ENCODE measurements around the gene TOB1.

TOB1 gene

DNA sequence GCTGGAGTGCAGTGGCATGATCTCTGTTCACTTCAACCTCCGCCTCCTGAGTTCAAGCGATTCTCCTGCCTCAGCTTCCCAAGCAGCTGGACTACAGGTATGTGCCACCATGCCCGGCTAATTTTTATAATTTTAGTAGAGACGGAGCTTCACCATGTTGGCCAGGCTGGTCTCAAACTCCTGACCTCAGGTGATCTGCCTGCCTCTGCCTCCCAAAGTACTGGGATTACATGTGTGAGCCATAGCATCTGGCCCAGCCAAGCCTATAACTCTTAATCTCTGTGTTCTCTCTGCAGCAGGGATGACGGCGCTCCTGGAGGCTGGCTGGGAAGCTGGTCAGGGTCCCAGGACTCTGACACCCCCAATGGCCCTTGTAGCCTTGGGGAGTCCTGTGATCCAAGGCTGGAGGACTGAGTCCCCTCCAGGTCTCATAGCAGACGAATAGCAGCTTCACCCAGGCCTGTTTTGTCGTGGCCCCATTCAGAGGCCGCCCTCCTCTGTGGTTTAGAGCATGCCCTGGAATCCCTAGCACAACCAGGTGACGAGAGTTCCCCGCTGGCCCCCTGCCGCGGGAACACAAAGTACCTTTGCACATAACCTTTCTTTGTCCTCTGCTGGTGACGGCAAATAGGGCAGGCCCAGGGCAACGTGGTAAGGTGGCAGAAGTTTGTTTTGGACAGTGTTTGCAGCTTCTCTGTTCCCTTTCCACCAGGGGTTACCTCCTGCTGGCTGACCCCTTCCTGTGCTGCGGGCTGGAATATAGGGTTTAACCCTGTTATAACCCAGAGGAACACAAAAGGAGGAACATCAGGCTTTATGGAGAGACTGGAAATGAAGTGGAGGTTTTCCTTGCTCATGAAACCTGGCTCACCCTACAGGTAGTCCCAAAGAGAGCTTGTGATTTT, 43.0 kb upstream of the TOB1 start:
- TF ChIP-seq, protein P1, sequence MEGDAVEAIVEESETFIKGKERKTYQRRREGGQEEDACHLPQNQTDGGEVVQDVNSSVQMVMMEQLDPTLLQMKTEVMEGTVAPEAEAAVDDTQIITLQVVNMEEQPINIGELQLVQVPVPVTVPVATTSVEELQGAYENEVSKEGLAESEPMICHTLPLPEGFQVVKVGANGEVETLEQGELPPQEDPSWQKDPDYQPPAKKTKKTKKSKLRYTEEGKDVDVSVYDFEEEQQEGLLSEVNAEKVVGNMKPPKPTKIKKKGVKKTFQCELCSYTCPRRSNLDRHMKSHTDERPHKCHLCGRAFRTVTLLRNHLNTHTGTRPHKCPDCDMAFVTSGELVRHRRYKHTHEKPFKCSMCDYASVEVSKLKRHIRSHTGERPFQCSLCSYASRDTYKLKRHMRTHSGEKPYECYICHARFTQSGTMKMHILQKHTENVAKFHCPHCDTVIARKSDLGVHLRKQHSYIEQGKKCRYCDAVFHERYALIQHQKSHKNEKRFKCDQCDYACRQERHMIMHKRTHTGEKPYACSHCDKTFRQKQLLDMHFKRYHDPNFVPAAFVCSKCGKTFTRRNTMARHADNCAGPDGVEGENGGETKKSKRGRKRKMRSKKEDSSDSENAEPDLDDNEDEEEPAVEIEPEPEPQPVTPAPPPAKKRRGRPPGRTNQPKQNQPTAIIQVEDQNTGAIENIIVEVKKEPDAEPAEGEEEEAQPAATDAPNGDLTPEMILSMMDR (IDR thresholded peaks at IDR 0.05; ENCODE audit: control insufficient read depth, extremely low read depth, insufficient read depth): no peak
- DNase-seq (ENCODE audit: low read depth): peak; percentile 83
- H3K4me3 ChIP-seq (ENCODE audit: low read depth, low read length): no peak overlapping the region

DNA sequence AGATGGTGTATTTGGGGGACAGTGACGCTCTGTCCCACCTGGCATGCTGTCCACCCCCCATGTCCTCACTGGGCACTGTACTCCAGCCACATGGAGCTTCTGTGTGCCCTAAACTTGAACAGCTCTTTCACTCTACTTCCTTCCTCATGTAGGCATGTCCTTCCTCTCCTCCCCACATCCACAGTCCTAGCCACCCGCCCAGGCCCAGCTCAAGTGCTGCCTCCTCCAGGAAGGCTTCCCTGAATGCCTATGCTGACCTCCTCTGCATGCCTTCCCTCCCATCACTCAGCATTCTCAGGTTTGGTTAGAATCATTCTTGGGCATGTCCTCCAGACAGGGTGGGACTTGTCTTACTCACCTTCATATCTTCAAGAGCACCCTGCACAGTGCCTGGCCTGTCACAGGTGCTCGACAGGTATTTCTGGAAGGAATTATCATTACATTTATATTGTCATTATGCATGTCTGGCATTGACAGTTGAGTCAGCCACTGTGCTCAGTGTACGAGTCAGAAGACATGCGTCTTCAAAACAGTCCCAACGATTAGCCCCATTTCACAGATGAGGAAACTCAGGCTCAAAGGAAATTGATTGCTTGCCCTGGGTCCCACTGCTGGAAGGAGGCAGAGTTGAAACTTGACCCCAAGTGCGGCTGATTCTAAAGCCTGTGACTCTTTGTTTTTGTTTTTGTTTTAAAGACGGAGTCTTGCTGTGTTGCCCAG, 42.1 kb upstream of the TOB1 start:
- TF ChIP-seq, protein P1 (IDR thresholded peaks at IDR 0.05; ENCODE audit: control insufficient read depth, extremely low read depth, insufficient read depth): no peak
- H3K4me3 ChIP-seq (ENCODE audit: low read depth, low read length): no peak overlapping the region
- no peak for DNase-seq (ENCODE audit: low read depth)

GRCh38 chr17:50906443-50906842, 40.3 kb upstream of the TOB1 start:
- H3K4me3 ChIP-seq (ENCODE audit: low read depth, low read length): no peak overlapping the region
- no peak for DNase-seq (ENCODE audit: low read depth)
- TF ChIP-seq, protein P1 (IDR thresholded peaks at IDR 0.05; ENCODE audit: control insufficient read depth, extremely low read depth, insufficient read depth): no peak

DNA sequence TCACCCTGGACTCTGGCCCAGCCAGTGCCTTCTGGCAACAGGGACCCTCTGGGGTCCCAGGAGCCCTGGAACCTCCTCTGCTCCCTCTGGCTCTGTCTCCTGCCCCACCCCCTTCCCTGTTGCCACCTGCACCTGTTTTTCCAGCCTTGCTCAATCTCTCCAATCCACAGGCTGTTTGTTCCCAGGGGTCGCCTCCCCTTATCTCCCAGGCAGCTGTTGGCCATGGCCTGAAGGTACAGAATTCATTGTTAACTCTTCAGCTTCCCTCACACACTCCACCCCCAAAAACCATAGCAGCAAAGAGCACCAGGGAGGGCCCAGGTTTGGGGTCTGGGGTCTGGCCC, 39.3 kb upstream of the TOB1 start:
- no peak for DNase-seq (ENCODE audit: low read depth)
- TF ChIP-seq, protein P1 (IDR thresholded peaks at IDR 0.05; ENCODE audit: control insufficient read depth, extremely low read depth, insufficient read depth): no peak
- H3K4me3 ChIP-seq (ENCODE audit: low read depth, low read length): no peak overlapping the region

- TF ChIP-seq, protein P1 (IDR thresholded peaks at IDR 0.05; ENCODE audit: control insufficient read depth, extremely low read depth, insufficient read depth): no peak
- peak; percentile 89 for DNase-seq (ENCODE audit: low read depth)
Measured at GRCh38 chr17:50904518-50905459, 38.6 kb upstream of the TOB1 start.

More at GRCh38 chr17:50904518-50905459, 38.6 kb upstream of the TOB1 start:
- no peak overlapping the region for H3K4me3 ChIP-seq (ENCODE audit: low read depth, low read length)
